Smooth muscle cell of the pulmonary artery (primary cell): ENCODE data around the gene AJUBA. TPM values are rescaled to one million over a fixed set of nuclear protein-coding genes. Genes with fewer than 3 reads are reported as not detected.

Experiments used
- total RNA-seq: library from RNA; depleted of rRNA; stranded (reverse); fragments of >200 nt; gene quantifications from 2 replicates; pipeline ENCODE4 v1.2.3, GENCODE V29; 2014

Gene AJUBA
- total RNA-seq = 43.2 and 61.2 TPM in 2 replicates

GRCh38 chr14:22982477-22983245, at the start of gene AJUBA:
TSS of gene AJUBA (minus strand) at chr14:22982551. CDS start at chr14:22982266, 285 bp downstream.

GRCh38 chr14:23009939-23010726, 27.8 kb upstream of the AJUBA start, which contains the start of gene C14orf93:
TSS of gene C14orf93 (minus strand) at chr14:23010143. CDS start at chr14:22999023, 11,120 bp downstream.

GRCh38 chr14:22929104-22929960, 53.0 kb downstream of the AJUBA start, which contains the start of gene PRMT5:
TSS of gene PRMT5 (minus strand) at chr14:22929376. CDS start at chr14:22929361, 15 bp downstream.

Other genes starting within 250 kb of the AJUBA start
- gene OXA1L, start 215.9 kb downstream of the AJUBA start, total RNA-seq = 77.8 and 97.1 TPM in 2 replicates
- 3.4 and 34.2 TPM in 2 replicates for gene SLC7A7, start 167.1 kb downstream of the AJUBA start, total RNA-seq
- 27.4 and 27.9 TPM in 2 replicates for gene MRPL52, start 152.7 kb downstream of the AJUBA start, total RNA-seq
- gene MMP14, start 146.0 kb downstream of the AJUBA start, total RNA-seq = 445 and 1,032 TPM in 2 replicates
- 262 and 319 TPM in 2 replicates for gene LRP10, start 110.8 kb downstream of the AJUBA start, total RNA-seq
- gene REM2, start 99.3 kb downstream of the AJUBA start, total RNA-seq = 0.07 and 0.13 TPM in 2 replicates
- gene RBM23, start 63.4 kb downstream of the AJUBA start, total RNA-seq = 47.0 and 52.3 TPM in 2 replicates
- 47.2 and 51.7 TPM in 2 replicates for gene PRMT5, start 53.2 kb downstream of the AJUBA start, total RNA-seq
- gene HAUS4, start 25.5 kb downstream of the AJUBA start, total RNA-seq = 22.2 and 30.2 TPM in 2 replicates
- gene C14orf93, start 27.6 kb upstream of the AJUBA start, total RNA-seq = 10.2 and 12.7 TPM in 2 replicates
- gene PSMB5, start 52.3 kb upstream of the AJUBA start, total RNA-seq = 174 and 207 TPM in 2 replicates
- gene PSMB11, start 59.7 kb upstream of the AJUBA start, total RNA-seq = not detected in 2 replicates
- gene CDH24, start 75.0 kb upstream of the AJUBA start, total RNA-seq = 5.0 and 5.1 TPM in 2 replicates
- gene ACIN1, start 112.6 kb upstream of the AJUBA start, total RNA-seq = 67.6 and 71.1 TPM in 2 replicates
- 58.3 and 60.9 TPM in 2 replicates for gene C14orf119, start 113.0 kb upstream of the AJUBA start, total RNA-seq
- gene CIROP, start 122.4 kb upstream of the AJUBA start, total RNA-seq = 0.13 TPM in 1 of 2 replicates, not detected in the other
- gene CEBPE, start 136.7 kb upstream of the AJUBA start, total RNA-seq = not detected in 2 replicates
- 8.0 and 8.6 TPM in 2 replicates for gene SLC7A8, start 201.1 kb upstream of the AJUBA start, total RNA-seq